Subcutaneous abdominal adipose tissue (tissue), 5 donors: Measurements from ENCODE around the gene DDR2.
"Not testable (repeated sequence)": the region's sequence is repeated elsewhere in the genome, so short reads cannot be mapped to it uniquely, and the experiment has no call there.

Experiments used
- H3K27ac ChIP-seq: one replicate; pipeline ENCODE4 v1.7.0; 2013; ENCODE audit warnings: low read depth, mild to moderate bottlenecking, inconsistent platforms, low read length, moderate library complexity
- H3K27me3 ChIP-seq, 5 donors: one replicate each; pipeline ENCODE4 v1.7.0; 2013; ENCODE audit warnings: low read length in 5 of 5, inconsistent platforms in 1 of 5; ENCODE audit not compliant: control insufficient read depth in 5 of 5, insufficient read depth in 4 of 5
- H3K36me3 ChIP-seq, 5 donors: one replicate each; pipeline ENCODE4 v1.7.0; 2013; ENCODE audit warnings: low read length in 5 of 5; ENCODE audit not compliant: control insufficient read depth in 5 of 5, insufficient read depth in 5 of 5
- H3K4me1 ChIP-seq, 5 donors: one replicate each; pipeline ENCODE4 v1.7.0; 2013; ENCODE audit warnings: low read length in 5 of 5, mild to moderate bottlenecking in 3 of 5, moderate library complexity in 1 of 5; ENCODE audit not compliant: control insufficient read depth in 5 of 5, insufficient read depth in 5 of 5
- H3K4me3 ChIP-seq, 5 donors: one replicate each; pipeline ENCODE4 v1.7.0; 2013; ENCODE audit warnings: low read length in 5 of 5, low read depth in 1 of 5
- H3K9ac ChIP-seq, 5 donors: one replicate each; pipeline ENCODE4 v1.7.0; 2013; ENCODE audit warnings: low read length in 5 of 5, mild to moderate bottlenecking in 4 of 5, moderate library complexity in 3 of 5
- H3K9me3 ChIP-seq, 5 donors: one replicate each; pipeline ENCODE4 v1.7.0; 2013; ENCODE audit warnings: low read length in 5 of 5; ENCODE audit not compliant: control insufficient read depth in 5 of 5
- donor health status: healthy.
- donor health status: healthy.
- donor health status: healthy.
- donor health status: healthy.
- donor health status: healthy.

Gene DDR2

DNA sequence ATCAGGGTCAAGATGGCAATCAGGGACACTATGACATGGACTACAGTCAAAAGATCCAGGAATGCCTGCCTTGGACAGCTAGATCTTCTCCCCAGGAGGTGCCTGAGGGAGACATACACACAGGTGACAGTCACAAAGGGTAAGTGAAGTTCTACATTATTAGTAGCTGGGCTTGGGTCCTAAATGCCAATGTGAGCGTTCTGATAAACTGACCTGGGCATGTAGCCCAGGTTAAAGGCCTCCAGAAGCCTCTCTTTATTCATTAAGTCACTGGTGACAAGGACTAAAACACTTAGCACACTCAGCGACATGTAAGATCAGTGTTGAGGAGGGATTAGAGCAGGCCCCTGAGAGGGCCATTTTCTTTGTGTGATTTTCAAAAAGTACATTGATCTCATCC, 109.3 kb downstream of the DDR2 start:
- Histone ChIP-seq H3K27ac (peak overlapping the region; percentile 44), H3K4me3 (no peak overlapping the region), H3K4me1 (peaks cover 0 to 19% (median 7%) of the 10 kb centered on the region in 5 donors), H3K9ac (no peak overlapping the region), H3K27me3 (no peaks in the 10 kb centered on the region), H3K9me3 (no peaks in the 10 kb centered on the region), H3K36me3 (no peaks in the 10 kb centered on the region)

GRCh38 chr1:162746264-162746942, 114.1 kb downstream of the DDR2 start:
- not testable (repeated sequence) for H3K9me3 ChIP-seq, H3K27me3 ChIP-seq, H3K9ac ChIP-seq, H3K36me3 ChIP-seq, H3K27ac ChIP-seq, H3K4me3 ChIP-seq
- H3K4me1 ChIP-seq = peaks cover 0 to 17% (median 3%) of the 10 kb centered on the region in 5 donors

GRCh38 chr1:162753001-162753658, 120.9 kb downstream of the DDR2 start:
- Histone ChIP-seq H3K9ac (no peak overlapping the region), H3K27ac (no peak overlapping the region), H3K36me3 (peaks cover 19 to 40% (median 32%) of the 10 kb centered on the region in 5 donors), H3K4me1 (peaks cover 0 to 3% (median 0%) of the 10 kb centered on the region in 5 donors), H3K9me3 (no peaks in the 10 kb centered on the region), H3K27me3 (no peaks in the 10 kb centered on the region), H3K4me3 (no peak overlapping the region)

DNA sequence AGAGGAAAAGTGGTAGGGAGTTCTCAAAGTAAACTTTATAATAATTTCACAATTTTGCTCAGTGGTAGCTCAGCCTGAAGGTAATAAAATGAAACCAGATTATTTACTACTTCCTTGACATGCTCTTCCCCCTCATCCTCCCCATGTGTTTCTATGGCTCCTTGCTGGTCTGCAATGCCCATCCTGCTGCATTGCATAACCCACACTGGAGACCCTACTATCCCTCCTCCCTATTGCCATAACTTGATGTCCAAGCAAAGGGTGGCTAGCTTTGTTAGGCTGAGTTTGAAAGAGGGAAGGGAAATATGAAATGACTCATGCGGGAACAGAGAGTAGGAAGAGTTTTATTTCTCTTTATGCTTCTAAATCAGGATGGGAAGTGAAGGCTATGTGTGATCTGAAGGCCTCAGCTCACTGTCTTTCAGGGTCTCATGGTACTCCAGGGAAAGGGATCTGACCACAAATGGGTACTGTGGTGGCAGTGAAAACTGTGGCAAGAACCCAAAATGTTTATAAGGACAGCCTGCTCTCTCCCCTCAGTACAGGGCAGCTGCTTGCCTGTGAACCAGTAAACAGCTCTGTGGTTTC, 121.8 kb downstream of the DDR2 start:
- Histone ChIP-seq H3K9ac (no peak overlapping the region), H3K4me1 (peaks cover 0 to 3% (median 0%) of the 10 kb centered on the region in 5 donors), H3K9me3 (no peaks in the 10 kb centered on the region), H3K27ac (no peak overlapping the region), H3K36me3 (peaks cover 19 to 42% (median 36%) of the 10 kb centered on the region in 5 donors), H3K4me3 (no peak overlapping the region), H3K27me3 (no peaks in the 10 kb centered on the region)

- Histone ChIP-seq H3K36me3 (peaks cover 19 to 48% (median 42%) of the 10 kb centered on the region in 5 donors), H3K4me1 (peaks cover 0 to 3% (median 0%) of the 10 kb centered on the region in 5 donors), H3K27me3 (no peaks in the 10 kb centered on the region), H3K27ac (no peak overlapping the region), H3K4me3 (no peak overlapping the region), H3K9ac (no peak overlapping the region), H3K9me3 (no peaks in the 10 kb centered on the region)
These were observed 123.0 kb downstream of the DDR2 start for GRCh38 chr1:162755306-162755705.

- H3K27ac ChIP-seq = peak overlapping the region; percentile 5
- peaks cover 23 to 59% (median 51%) of the 10 kb centered on the region in 5 donors for H3K36me3 ChIP-seq
These were observed 124.3 kb downstream of the DDR2 start for GRCh38 chr1:162756523-162756922.

GRCh38 chr1:162757476-162757875, 125.2 kb downstream of the DDR2 start:
- Histone ChIP-seq H3K27me3 (no peaks in the 10 kb centered on the region), H3K27ac (peak overlapping the region; percentile 5), H3K4me3 (no peak overlapping the region), H3K9ac (no peak overlapping the region), H3K9me3 (no peaks in the 10 kb centered on the region), H3K4me1 (peaks cover 0 to 3% (median 0%) of the 10 kb centered on the region in 5 donors), H3K36me3 (peaks cover 29 to 62% (median 51%) of the 10 kb centered on the region in 5 donors)

More at GRCh38 chr1:162756523-162756922, 124.3 kb downstream of the DDR2 start:
- no peaks in the 10 kb centered on the region for H3K27me3 ChIP-seq
- peaks cover 0 to 3% (median 0%) of the 10 kb centered on the region in 5 donors for H3K4me1 ChIP-seq
- H3K9me3 ChIP-seq = no peaks in the 10 kb centered on the region
- H3K9ac ChIP-seq = no peak overlapping the region
- H3K4me3 ChIP-seq = no peak overlapping the region

- H3K4me3 ChIP-seq = no peak overlapping the region
- H3K27ac ChIP-seq = no peak overlapping the region
- H3K9me3 ChIP-seq = no peaks in the 10 kb centered on the region
- H3K4me1 ChIP-seq = no peaks in the 10 kb centered on the region
- H3K27me3 ChIP-seq = no peaks in the 10 kb centered on the region
- H3K36me3 ChIP-seq = peaks cover 26 to 56% (median 45%) of the 10 kb centered on the region in 5 donors
- no peak overlapping the region for H3K9ac ChIP-seq
These were observed 133.5 kb downstream of the DDR2 start for GRCh38 chr1:162765788-162766187.

- H3K27ac ChIP-seq = peak overlapping the region; percentile 42
- H3K4me1 ChIP-seq = peaks cover 0 to 2% (median 0%) of the 10 kb centered on the region in 5 donors
- no peaks in the 10 kb centered on the region for H3K27me3 ChIP-seq
- H3K9me3 ChIP-seq = no peaks in the 10 kb centered on the region
- peaks cover 37 to 73% (median 64%) of the 10 kb centered on the region in 5 donors for H3K36me3 ChIP-seq
- no peak overlapping the region for H3K4me3 ChIP-seq
- H3K9ac ChIP-seq = no peak overlapping the region
These were observed 140.4 kb downstream of the DDR2 start for GRCh38 chr1:162772571-162773154.

GRCh38 chr1:162774007-162774406, 141.7 kb downstream of the DDR2 start:
- Histone ChIP-seq H3K36me3 (peaks cover 36 to 69% (median 55%) of the 10 kb centered on the region in 5 donors), H3K27ac (no peak overlapping the region), H3K4me3 (no peak overlapping the region), H3K9me3 (no peaks in the 10 kb centered on the region), H3K27me3 (no peaks in the 10 kb centered on the region), H3K9ac (no peak overlapping the region), H3K4me1 (peaks cover 0 to 14% (median 10%) of the 10 kb centered on the region in 5 donors)
